ENCODE results near the gene MS4A18.
"Not testable (repeated sequence)": the region's sequence is repeated elsewhere in the genome, so short reads cannot be mapped to it uniquely, and the experiment has no call there.

Gene MS4A18

DNA sequence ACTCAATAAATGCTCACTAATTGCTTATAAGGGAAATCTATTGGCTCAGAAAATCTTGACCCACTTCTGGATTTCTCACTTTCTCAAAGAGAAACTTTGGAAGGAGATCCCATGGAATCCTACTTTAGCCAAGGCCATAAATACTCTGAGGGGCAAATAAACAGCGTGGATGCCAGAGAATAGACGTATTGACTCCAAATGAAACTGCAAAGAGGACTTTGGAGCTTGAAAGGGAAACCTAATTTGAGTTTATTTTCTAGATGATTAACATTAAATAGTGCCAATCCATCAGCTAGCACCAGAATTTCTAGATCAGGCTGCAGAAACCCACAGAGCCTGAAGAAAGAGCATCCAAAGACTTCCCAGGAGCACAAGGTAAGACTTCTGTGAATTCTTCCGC, at the start of gene MS4A18:
Gene MS4A18 (plus strand): TSS at position 301 of the 400 bp plus-strand sequence.
- no peak for DNase-seq

DNA sequence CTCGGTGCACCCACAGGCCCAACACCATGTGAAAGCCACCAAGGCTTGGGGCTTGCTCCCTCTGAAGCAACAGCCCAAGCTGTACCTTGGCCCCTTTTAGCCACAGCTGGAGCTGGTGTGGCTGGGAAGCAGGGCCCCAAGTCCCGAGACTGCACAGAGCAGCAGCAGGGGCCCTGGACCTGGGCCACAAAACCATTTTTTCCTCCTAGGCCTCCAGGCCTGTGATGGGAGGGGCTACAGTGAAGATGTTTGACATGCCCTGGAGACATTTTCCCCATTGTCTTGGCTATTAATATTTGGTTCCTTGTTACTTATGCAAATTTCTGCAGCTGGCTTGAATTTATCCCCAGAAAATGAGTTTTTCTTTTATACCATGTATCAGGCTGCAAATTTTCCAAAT, 46.3 kb upstream of the MS4A18 start:
- not testable (repeated sequence) for DNase-seq

DNA sequence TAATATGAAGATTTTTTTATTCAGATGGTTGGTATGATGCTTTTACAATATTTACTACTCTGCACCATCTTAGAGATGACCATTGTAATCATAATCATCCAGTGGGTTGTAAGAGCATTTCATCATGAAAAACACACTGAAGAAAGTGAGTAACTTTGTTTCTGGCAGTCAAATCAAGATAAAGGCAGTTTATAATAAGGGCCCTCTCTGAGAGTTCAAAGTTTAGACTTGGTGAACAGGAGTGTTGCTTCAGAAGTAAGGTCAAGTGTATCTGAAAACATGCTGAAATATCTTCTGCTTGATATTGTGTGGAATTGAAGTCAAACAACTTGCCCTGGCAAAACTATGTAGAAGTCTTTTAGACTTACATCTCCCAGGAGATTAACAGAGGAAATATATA, 44.6 kb upstream of the MS4A18 start:
- no peak for DNase-seq

DNA sequence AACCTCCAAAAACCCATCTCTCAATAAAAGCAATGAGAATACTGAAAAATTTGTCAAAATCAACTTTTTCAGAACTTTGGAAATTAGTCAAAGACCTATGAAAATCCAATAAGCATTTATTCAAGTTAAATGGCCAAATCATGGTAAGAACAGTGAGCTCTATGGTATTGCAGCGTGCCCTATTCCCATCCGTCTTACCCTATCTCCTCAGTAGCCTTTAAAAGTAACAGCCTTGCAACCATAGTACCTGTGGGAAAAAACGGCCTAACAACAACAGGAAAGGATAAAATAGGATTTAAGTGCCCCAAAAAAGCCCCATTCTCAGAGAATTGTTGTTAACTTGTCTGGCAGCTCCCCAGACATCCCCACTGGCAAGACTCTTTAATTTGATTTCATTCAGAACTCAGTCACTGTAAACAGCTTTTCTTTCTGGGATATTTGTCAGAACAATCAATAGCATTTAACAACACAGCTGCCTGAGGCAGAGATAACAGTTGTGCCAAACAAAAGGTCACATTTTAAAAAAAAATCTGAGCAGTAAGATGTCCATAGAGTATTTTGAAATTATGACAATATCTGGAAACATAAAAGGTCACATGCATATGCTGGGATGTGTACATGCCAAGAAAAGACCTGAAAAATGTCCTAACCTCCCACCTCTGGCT, 43.9 kb upstream of the MS4A18 start:
- DNase-seq, result no peak

DNA sequence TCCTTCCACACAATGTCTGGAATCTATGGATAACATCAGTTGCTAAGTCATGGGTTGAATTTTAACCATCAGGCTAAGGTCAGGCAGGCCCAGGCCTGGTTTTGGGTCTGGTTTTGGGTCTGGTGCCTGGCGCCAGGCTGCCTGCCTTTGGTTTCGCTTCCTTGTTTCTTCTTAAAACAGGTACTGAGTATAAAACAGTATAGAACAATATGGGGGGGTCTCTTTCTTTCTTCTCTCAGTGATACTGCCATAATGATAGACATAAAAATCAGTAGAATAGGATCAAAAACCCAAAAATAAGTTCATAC, 40.0 kb upstream of the MS4A18 start:
- DNase-seq, result not testable (repeated sequence)

DNA sequence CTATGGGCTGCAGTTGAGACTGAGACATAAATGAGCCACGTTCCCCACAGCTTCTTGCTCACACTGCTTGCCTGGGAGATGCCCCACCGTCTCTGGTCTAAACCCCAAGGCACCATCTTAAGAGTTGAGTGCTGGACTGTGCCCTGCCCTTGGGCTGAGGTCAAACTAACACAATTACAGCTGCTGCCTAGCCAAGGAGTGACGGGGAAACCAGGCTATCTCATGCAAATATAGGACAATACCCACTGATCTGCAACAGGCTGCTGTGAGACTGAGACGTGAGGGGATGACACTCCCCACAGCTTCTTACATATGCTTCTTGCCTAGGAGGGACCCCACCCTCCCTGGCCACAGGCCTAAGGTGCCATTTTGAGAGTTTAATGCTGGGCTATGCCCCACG, 32.9 kb upstream of the MS4A18 start:
- DNase-seq, result no peak

DNA sequence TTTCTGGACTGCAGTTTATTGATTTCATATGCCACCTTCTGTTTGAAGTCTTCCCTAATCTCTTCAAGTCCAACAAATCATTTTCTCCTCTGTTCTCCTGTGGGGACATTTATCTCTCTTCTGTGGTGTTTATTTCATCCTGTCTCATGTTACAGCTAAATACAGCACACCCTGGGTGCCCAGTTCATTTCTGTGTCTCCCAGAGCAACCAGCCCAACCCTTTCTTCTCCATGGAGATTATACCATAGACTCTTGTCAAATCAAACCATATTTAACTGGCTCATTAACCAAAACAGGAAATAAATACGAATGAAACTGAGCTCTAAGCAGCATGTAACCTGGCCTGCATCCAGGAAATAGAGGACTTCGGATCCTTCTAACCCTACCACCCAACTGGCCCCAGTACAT, 25.2 kb upstream of the MS4A18 start, which contains the start of gene MS4A8:
Gene MS4A8 (plus strand): TSS at position 329 of the 408 bp plus-strand sequence. CDS start 1,249 bp downstream, outside the sequence.
- peak; percentile 40 for DNase-seq

DNA sequence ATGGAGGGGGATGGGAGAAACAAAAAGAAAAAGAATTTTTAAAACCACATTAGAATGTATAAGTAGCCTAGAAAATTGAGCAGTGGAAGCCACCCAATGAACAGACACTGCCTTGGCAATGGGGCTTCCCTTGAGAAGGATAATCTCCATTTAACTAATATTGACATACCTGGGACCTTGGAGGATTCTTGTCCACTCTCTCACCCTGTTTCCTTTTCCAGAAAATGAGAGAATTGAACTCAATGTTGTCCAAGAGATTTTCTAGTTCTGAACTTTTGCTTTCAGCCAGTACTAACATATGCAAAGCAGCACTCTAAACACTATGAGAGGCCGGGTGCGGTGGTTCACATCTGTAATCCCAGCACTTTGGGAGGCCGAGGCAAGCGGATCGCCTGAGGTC, 24.6 kb upstream of the MS4A18 start:
- DNase-seq, result no peak

DNA sequence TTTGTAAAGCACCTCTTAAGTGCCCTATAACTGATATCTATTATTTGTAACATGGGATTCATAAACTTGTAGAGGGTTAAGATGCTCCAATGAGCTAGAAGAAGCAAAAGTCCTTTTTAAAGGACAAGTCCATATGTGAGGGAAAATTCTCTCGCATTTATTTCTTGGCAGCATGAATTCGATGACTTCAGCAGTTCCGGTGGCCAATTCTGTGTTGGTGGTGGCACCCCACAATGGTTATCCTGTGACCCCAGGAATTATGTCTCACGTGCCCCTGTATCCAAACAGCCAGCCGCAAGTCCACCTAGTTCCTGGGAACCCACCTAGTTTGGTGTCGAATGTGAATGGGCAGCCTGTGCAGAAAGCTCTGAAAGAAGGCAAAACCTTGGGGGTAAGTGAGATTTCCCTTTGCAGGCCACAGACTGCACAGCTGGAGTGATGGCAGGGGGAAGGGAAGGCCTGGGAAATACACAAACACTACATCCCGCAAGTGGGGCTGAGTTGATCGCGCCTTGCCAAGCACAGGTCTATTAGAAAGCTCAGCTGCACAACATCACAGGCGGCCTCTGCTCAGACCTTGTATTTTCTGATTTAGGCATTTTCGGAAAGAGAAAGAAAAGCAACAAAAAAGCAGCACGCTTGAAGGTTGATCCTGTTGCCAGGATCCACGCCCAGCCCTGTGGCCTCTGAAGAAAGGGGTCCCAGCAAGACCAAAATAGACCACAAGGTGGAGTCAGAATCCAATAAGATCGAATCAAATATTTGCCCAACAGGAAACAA, 23.6 kb upstream of the MS4A18 start:
- DNase-seq, result peak; percentile 70

DNA sequence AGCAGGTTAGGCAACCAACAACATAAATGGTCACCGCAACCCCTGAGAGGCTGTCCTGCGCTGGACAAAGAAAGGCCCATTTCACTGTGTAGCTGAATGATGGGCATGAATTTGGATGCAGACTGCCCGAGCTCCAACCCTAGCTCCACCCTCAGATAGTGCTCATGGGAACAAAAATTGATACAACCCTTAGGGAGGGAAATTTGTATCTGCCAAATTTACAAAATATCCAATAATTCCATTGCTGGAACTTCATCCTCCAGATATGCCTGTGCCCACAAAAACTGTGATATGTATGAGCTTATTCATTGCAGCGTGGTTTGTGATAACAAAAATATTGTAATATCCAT, 23.1 kb upstream of the MS4A18 start:
- no peak for DNase-seq

DNA sequence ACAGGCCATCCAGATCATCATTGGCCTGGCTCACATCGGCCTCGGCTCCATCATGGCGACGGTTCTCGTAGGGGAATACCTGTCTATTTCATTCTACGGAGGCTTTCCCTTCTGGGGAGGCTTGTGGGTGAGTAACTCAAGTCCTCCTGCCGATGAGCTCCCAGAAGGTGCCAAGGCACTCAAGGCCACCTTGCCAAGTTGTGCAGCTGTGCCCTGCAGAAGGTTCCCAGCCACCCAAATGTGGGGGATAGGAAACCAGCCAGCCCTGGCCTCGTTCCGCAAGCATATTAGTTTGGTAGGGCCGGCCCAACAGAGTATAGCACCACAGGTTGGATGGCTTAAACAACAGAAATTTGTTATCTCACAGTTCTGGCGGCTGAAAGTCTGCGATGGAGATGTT, 21.1 kb upstream of the MS4A18 start:
- DNase-seq, result no peak

DNA sequence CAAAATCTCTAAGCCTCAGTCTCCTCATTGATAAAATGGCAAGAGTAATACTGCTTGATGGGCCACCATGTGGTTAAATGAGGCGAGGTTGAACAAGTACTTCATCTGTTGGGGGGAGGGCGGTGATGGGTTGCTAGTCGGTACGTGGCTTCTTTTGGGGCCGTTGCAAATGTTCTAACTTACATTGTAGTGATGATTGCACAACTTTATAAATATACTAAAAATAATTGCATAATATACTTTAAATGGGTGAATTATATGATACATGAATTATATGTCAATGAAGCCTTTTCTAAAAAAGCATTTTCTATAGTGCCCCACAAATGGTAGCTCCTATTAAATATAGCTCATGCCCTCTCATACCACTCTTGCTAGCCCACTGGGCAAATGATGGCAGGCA, 18.6 kb upstream of the MS4A18 start:
- no peak for DNase-seq

DNA sequence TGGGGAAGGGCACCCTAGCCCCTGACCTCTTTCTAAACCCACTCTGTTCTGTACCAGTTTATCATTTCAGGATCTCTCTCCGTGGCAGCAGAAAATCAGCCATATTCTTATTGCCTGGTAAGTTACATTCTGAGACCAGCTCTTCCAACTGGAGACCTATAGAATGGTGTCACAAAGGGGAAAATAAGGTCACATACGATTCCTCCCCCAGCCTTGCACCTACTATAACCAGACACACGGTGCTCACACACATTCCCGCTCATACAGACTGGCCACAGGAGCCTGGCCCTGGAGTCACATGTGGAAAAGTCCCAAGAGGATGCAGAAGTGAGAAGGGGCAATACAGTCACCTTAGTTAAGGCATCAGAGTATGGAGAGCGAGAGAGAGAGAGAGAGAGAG, 17.6 kb upstream of the MS4A18 start:
- no peak for DNase-seq

DNA sequence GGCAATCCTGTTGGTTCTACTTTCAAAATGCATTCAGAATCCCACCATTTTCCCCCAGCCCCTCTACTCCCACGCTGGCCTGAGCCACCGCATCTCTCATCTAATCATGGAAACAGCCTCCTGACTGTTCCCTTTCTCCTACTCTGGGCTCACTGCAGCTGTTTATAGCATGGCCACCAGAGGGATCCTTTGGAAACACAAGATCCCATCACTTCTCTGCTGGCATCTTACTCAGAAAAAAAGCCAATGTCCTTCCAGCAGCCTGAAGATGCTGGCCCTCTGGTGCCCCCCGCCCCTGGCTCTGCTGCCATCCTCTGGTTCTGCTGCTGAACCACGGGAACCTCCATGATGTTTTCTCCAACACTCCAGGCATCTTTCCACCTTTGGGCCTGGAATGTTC, 14.0 kb upstream of the MS4A18 start:
- no peak for DNase-seq

DNA sequence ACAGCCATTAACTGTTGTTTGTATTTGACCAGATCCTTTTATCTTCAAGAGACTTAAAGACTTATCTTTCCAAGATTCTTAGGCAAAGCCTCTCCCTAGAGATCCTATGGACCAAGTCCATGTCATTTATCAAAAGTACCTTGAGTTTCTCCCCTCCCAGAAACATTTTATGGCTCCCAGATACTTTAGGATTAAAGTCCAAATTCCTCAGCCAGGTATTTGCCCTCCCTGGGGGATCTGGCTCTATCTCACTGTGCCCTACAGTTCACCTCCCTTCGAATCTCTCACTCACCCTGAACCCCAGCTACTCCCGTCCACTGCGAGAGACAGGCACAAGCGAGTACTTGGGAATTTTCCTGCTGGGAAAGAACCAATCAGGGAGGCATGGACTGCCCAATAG, 13.2 kb upstream of the MS4A18 start:
- DNase-seq, result no peak

DNA sequence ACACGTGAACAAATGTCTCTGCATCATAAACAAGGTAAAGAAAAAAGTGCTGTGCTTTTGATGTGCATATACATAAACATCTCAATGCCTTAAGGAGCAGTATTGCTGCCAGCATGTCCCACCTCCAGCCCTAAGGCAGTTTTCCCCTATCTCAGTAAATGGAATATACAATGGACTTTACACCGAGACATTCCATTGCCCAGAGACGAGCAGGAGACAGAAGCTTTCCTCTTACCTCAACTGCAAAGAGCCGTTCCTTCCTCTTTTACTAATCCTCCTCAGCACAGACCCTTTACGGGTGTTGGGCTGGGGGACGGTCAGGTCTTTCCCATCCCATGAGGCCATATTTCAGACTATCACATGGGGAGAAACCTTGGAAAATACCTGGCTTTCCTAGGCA, 11.1 kb upstream of the MS4A18 start:
- not testable (repeated sequence) for DNase-seq

DNA sequence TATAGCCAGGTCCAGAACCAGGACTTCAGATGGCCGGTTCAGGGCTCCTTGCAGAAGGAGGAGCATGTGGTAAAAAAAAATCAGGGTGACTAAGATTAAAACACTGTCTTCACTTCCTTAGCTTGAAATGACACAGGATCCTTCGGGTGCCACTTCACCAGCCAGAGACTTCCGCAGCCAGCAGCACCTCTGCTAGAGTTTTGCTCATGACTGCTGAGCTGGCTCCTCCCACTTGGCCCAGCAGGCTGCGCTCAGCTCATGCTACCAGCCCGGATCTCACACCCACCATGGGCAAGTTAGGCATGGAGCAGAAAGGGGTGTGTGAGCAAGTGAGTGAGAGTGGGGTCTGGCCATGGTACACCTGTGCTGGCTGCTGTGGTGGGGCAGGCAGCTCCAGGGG, 6.6 kb upstream of the MS4A18 start:
- no peak for DNase-seq

DNA sequence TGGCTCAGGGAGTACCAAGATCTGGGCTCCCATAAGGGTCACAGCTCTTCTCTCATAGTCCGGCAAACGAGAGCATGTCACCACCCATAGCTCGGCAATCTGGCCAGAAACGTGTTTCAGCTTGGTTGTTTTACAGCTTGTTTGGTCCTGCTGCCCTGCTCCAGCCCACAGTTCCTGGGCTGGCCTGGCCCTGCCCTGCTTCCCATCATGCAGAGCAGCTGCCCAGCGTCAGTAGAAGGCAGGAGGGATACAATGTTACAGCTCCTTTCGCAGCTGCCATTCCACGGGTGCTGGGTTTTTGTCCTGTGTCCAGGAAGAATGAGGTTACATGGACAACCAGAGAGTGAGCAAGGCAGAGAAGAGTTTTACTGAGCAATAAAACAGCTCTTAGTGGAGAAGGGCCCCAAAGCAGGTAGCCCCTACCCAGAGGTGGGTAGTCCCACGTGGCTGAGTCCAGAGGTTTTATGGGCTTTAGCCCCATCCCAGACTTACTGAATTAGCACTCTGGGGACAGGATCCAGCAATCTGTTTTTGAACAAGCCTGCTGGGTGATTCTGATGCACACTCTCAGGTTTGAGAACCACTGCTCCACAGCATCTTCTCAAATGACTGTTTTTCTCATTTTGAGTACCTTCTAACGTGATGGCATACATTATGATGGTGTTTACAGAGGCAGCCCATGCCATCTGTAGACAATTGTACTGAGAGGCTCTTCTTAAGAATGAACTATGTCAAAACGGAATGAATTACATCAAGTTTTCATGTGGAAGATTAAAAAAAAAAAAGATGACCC, 5.8 kb upstream of the MS4A18 start:
- no peak for DNase-seq

DNA sequence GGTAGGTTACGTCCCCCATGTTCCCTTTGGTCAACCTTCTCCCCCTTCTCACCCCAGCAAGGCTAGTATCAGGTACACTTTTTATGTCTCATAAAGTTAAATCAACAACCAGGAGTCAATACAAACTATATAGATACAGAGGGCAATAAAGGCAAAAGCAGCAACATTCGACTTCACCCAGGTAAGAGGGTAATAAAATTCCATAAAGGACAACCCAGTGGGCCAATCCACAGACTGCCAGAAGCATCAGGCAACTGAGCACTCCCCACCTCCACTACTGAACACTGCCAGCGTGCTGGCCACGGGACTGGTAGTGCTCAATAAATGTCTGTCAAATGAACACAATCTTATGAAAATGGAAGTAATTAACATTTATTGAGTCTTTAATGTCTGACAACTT, 5.1 kb upstream of the MS4A18 start:
- no peak for DNase-seq

DNA sequence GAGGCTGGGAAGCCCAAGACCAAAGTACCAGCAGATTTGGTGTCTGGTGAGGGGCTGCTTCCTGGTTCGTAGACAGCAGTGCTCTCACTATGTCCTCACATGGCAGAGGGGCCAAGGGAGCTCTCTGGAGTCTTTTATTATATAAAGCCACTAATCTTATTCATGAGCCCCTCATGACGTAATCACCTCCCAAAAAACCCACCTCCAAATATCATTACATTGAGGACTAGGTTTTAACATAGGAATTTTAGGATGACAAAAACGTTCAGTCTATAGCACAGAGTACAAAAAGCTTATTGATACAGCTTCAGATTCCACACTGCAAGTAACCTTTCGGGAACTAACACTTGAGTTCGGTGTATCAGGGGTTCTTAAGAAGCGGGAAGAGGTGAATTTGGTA, 4.1 kb upstream of the MS4A18 start:
- DNase-seq, result no peak

DNA sequence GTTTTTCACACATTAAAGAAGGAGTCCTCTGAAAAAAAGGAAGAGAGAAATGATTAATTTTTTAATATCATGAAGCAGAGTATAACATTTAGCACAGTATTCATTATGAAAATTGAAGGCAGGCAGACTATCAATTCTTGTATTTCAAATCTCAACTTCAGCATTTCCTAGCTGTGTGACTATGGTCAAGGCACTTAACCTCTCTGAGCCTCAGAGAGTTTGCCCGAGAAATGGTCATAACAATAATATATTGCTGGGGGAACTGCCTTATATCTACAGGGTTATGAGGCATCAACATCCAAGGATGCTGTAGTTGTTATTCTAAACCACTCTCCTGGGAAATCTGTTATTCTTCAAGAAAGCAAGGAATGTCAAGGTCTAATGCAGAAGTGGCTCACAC, 1.1 kb downstream of the MS4A18 start:
- no peak for DNase-seq

DNA sequence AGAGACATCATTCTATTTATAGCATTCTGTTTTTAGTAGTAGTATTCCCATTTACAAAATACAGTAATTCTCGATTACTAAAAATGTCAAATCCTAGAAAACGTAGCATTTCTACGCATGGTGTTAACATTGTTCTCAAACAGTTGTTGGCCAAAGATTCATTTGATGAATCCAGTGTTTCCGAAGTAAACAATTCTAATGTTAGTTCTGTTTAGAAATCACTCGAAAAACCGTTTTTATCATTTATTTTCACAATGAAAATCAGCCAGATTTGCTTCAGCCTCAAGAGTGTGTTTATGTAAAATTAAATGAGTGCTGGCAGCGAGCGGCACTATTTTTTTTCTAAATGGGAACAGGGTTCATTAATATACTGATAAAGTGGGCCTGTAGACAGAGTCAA, 7.1 kb downstream of the MS4A18 start:
- DNase-seq, result no peak

DNA sequence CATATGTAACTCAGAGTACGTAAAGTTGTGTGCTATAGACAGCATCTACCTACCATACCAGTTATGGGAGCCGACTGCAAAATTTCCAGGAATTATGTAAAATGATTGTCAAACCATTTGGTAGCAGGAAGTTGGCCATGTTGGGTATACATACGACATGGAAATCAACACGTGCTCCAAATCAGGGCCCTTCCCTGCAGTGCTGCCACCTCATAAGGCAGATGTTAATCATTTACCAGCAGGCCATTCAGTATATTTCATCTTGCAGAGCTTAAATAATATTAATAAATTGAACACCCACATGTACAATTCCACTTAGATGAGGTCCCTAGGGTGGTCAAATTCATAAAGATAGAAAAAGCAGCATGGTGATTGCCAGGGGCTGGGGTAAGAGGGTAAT, 9.8 kb downstream of the MS4A18 start:
- no peak for DNase-seq

DNA sequence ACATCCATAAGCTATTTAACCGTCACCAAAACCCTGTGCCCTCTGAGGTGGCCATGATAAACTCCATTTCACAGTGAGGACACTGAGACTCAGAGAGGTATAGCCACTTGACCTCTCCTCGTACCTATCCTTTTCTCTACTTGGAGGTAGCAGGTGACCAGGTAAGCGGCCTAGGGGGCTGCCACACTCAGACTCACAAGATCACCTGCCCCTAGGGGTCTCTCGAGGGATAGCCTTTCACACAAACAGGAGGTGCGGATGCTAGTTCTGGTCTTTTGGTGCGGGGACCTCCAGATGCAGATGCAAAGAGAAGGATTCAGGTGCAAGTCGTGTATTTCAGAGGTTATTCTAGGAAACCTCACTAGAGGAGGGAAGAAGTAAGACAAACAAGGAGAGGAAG, 14.6 kb downstream of the MS4A18 start:
- DNase-seq, result no peak
